Activated CD8-positive, alpha-beta memory T cell treated with anti-CD3 and anti-CD28 coated beads for 36 hours (primary cell): ENCODE data around the gene GPR156. TPM values are rescaled to one million over a fixed set of nuclear protein-coding genes. Genes with fewer than 3 reads are reported as not detected.
"Not testable (repeated sequence)": the region's sequence is repeated elsewhere in the genome, so short reads cannot be mapped to it uniquely, and the experiment has no call there.

Source experiments
- CTCF ChIA-PET: fragments of 350-600 bp; sonication (Branson Sonifier 250); formaldehyde crosslinking; loops from one replicate; lab custom pipeline; 2021; ENCODE audit warnings: antibody characterized with exemption; lab: Charles Lee
- POLR2A ChIA-PET: fragments of 350-600 bp; sonication (Branson Sonifier 250); formaldehyde crosslinking; loops from one replicate; lab custom pipeline; 2021; ENCODE audit warnings: antibody characterized with exemption; lab: Charles Lee
- total RNA-seq, 2 experiments: library from RNA; stranded (reverse); gene quantifications; one replicate each; pipeline ENCODE4 v1.2.3, GENCODE V29; 2021

The GPR156 gene
- total RNA-seq = under 1 TPM in 1 of 2 experiments, not detected in 1; 0.06 TPM

GRCh38 chr3:120284747-120285507 lies at the start of gene GPR156:
Gene GPR156, minus strand, starts transcription at chr3:120285222. Its CDS starts 41,124 bp downstream, at chr3:120244098.
- POLR2A ChIA-PET = no interaction called here
- CTCF ChIA-PET = no interaction called here

GRCh38 chr3:120332646-120333045 lies 47.6 kb upstream of the GPR156 start:
- POLR2A ChIA-PET = no interaction called here
- CTCF ChIA-PET = no interaction called here

GRCh38 chr3:120331076-120331475 lies 46.1 kb upstream of the GPR156 start:
- ChIA-PET CTCF (interaction anchor here (0.7 kb wide), 1 partner anchor 228 kb away, joined by 3 read pairs; no protein-coding TSS in a partner anchor), POLR2A (no interaction called here)

GRCh38 chr3:120326784-120327183 lies 41.8 kb upstream of the GPR156 start:
- POLR2A ChIA-PET = no interaction called here
- CTCF ChIA-PET = no interaction called here

GRCh38 chr3:120324190-120324589 lies 39.2 kb upstream of the GPR156 start:
- CTCF ChIA-PET = no interaction called here
- POLR2A ChIA-PET = no interaction called here

- CTCF ChIA-PET, POLR2A ChIA-PET: not testable (repeated sequence)
Observed at GRCh38 chr3:120323761-120324160, 38.7 kb upstream of the GPR156 start.

GRCh38 chr3:120311863-120312794 lies 27.1 kb upstream of the GPR156 start:
- POLR2A ChIA-PET = no interaction called here
- CTCF ChIA-PET = interaction anchor here (1.1 kb wide), 1 partner anchor 36 kb away, joined by 3 read pairs; no protein-coding TSS in a partner anchor

GRCh38 chr3:120306519-120307455 lies 21.8 kb upstream of the GPR156 start:
- CTCF ChIA-PET = interaction anchor here (0.8 kb wide), 1 partner anchor 31 kb away, joined by 3 read pairs; no protein-coding TSS in a partner anchor

GRCh38 chr3:120304616-120305015 lies 19.6 kb upstream of the GPR156 start:
- POLR2A ChIA-PET = no interaction called here

More at GRCh38 chr3:120306519-120307455, 21.8 kb upstream of the GPR156 start:
- POLR2A ChIA-PET = no interaction called here

GRCh38 chr3:120302361-120302760 lies 17.3 kb upstream of the GPR156 start:
- POLR2A ChIA-PET = no interaction called here
- CTCF ChIA-PET = no interaction called here

More at GRCh38 chr3:120304616-120305015, 19.6 kb upstream of the GPR156 start:
- CTCF ChIA-PET = no interaction called here

- POLR2A ChIA-PET = no interaction called here
- CTCF ChIA-PET = no interaction called here
Observed at GRCh38 chr3:120300971-120301370, 15.9 kb upstream of the GPR156 start.

- ChIA-PET POLR2A (interaction anchor here (0.7 kb wide), 1 partner anchor 331 kb away, joined by 4 read pairs; no protein-coding TSS in a partner anchor), CTCF (interaction anchor here (0.7 kb wide), 1 partner anchor 406 kb away, joined by 4 read pairs; no protein-coding TSS in a partner anchor)
Observed at GRCh38 chr3:120299403-120299802, 14.4 kb upstream of the GPR156 start.

GRCh38 chr3:120298996-120299395 lies 14.0 kb upstream of the GPR156 start:
- ChIA-PET CTCF (interaction anchor here (0.6 to 0.7 kb wide), 2 partner anchors 65 to 406 kb away, joined by 4 read pairs; no protein-coding TSS in a partner anchor), POLR2A (interaction anchor here (0.7 kb wide), 1 partner anchor 330 kb away, joined by 4 read pairs; no protein-coding TSS in a partner anchor)

GRCh38 chr3:120291552-120291951 lies 6.5 kb upstream of the GPR156 start:
- POLR2A ChIA-PET, CTCF ChIA-PET: not testable (repeated sequence)

- ChIA-PET CTCF (no interaction called here), POLR2A (no interaction called here)
Observed at GRCh38 chr3:120289636-120290035, 4.6 kb upstream of the GPR156 start.

GRCh38 chr3:120286465-120286864 lies 1.4 kb upstream of the GPR156 start:
- ChIA-PET POLR2A (no interaction called here), CTCF (no interaction called here)

- CTCF ChIA-PET = no interaction called here
Observed at GRCh38 chr3:120285508-120285841, 453 bp upstream of the GPR156 start.

GRCh38 chr3:120281261-120281660 lies 3.8 kb downstream of the GPR156 start:
- POLR2A ChIA-PET = no interaction called here

More at GRCh38 chr3:120285508-120285841, 453 bp upstream of the GPR156 start:
- POLR2A ChIA-PET = no interaction called here

More at GRCh38 chr3:120281261-120281660, 3.8 kb downstream of the GPR156 start:
- CTCF ChIA-PET = interaction anchor here (0.8 kb wide), 1 partner anchor 8 kb away, joined by 4 read pairs; no protein-coding TSS in a partner anchor
